ENCODE data around the gene CES4A. TPM values are rescaled to one million over a fixed set of nuclear protein-coding genes. Genes with fewer than 3 reads are reported as not detected.

CES4A gene
- polyA plus RNA-seq, 1 donor (not counting 4 experiments of a cell fraction or from before 2014, with no cell fraction given): 6.6 TPM

GRCh38 chr16:66983033-66983432 lies 5.4 kb upstream of the CES4A start:
- dilution Hi-C loops (cut with MboI; ENCODE audit: extremely low pct_ligation_motif_present, low sequenced_read_pairs): no loop called here
- no peaks in the 10 kb centered on the region for H3K9me1 ChIP-seq (ENCODE audit: control insufficient read depth, extremely low read depth, insufficient read depth, low read length)
- no peak for FAIRE-seq

GRCh38 chr16:66984892-66985311 lies 3.5 kb upstream of the CES4A start:
- Histone ChIP-seq H3K9me1 (ENCODE audit: control insufficient read depth, extremely low read depth, insufficient read depth, low read length) (no peaks in the 10 kb centered on the region), H3K36me3 (ENCODE audit: control insufficient read depth in 2 of 2, extremely low read depth in 1 of 2, insufficient read depth in 2 of 2, low read length in 2 of 2) (no peaks in the 10 kb centered on the region), H4K20me1 (ENCODE audit: control insufficient read depth, extremely low read depth, insufficient read depth, low read length) (no peaks in the 10 kb centered on the region), H3K27ac (ENCODE audit: control insufficient read depth, insufficient read depth, low read length) (no peak overlapping the region), H3K4me2 (ENCODE audit: control insufficient read depth, extremely low read depth, insufficient read depth, low read depth, low read length) (no peak overlapping the region), H2AFZ (ENCODE audit: control insufficient read depth, low read length) (no peak overlapping the region), H3K9me3 (ENCODE audit: control insufficient read depth, low read depth, low read length) (no peaks in the 10 kb centered on the region), H3K4me3 (ENCODE audit: control insufficient read depth in 2 of 3, extremely low read depth in 1 of 3, insufficient read depth in 2 of 3, low read depth in 1 of 3, low read length in 3 of 3) (no peak overlapping the region), H3K9ac (ENCODE audit: control insufficient read depth, extremely low read depth, insufficient read depth, low read length) (no peak overlapping the region), H3K27me3 (ENCODE audit: control insufficient read depth, extremely low read depth, insufficient read depth, low read length) (no peaks in the 10 kb centered on the region), H3K4me1 (ENCODE audit: control insufficient read depth, extremely low read depth, insufficient read depth, low read length) (peaks cover 9% of the 10 kb centered on the region), H3K79me2 (ENCODE audit: control insufficient read depth, insufficient read depth, low read length) (no peaks in the 10 kb centered on the region)
- TF ChIP-seq CTCF (optimal IDR thresholded peaks at IDR 0.05 in 1 of 3, IDR thresholded peaks at IDR 0.05 in 1 of 3, conservative IDR thresholded peaks at IDR 0.05 in 1 of 3; ENCODE audit: extremely low read depth in 1 of 3, insufficient read depth in 2 of 3, low read length in 3 of 3) (no peak), EZH2 (IDR thresholded peaks at IDR 0.05; ENCODE audit: low read length) (no peak)
- FAIRE-seq (no peak), DNase-seq (ENCODE audit: low read depth, low spot score) (no peak)
- dilution Hi-C loops (cut with MboI; ENCODE audit: extremely low pct_ligation_motif_present, low sequenced_read_pairs): no loop called here

More at GRCh38 chr16:66983033-66983432, 5.4 kb upstream of the CES4A start:
- H3K36me3 ChIP-seq (ENCODE audit: control insufficient read depth in 2 of 2, extremely low read depth in 1 of 2, insufficient read depth in 2 of 2, low read length in 2 of 2): no peaks in the 10 kb centered on the region
- no peak overlapping the region for H2AFZ ChIP-seq (ENCODE audit: control insufficient read depth, low read length)
- TF ChIP-seq EZH2 (IDR thresholded peaks at IDR 0.05; ENCODE audit: low read length) (no peak), CTCF (optimal IDR thresholded peaks at IDR 0.05 in 1 of 3, IDR thresholded peaks at IDR 0.05 in 1 of 3, conservative IDR thresholded peaks at IDR 0.05 in 1 of 3; ENCODE audit: extremely low read depth in 1 of 3, insufficient read depth in 2 of 3, low read length in 3 of 3) (no peak)
- no peaks in the 10 kb centered on the region for H3K27me3 ChIP-seq (ENCODE audit: control insufficient read depth, extremely low read depth, insufficient read depth, low read length)
- H3K4me2 ChIP-seq (ENCODE audit: control insufficient read depth, extremely low read depth, insufficient read depth, low read depth, low read length): no peak overlapping the region
- peaks cover 1% of the 10 kb centered on the region for H3K4me1 ChIP-seq (ENCODE audit: control insufficient read depth, extremely low read depth, insufficient read depth, low read length)
- no peak overlapping the region for H3K4me3 ChIP-seq (ENCODE audit: control insufficient read depth in 2 of 3, extremely low read depth in 1 of 3, insufficient read depth in 2 of 3, low read depth in 1 of 3, low read length in 3 of 3)
- no peaks in the 10 kb centered on the region for H4K20me1 ChIP-seq (ENCODE audit: control insufficient read depth, extremely low read depth, insufficient read depth, low read length)
- H3K9me3 ChIP-seq (ENCODE audit: control insufficient read depth, low read depth, low read length): no peaks in the 10 kb centered on the region
- no peaks in the 10 kb centered on the region for H3K79me2 ChIP-seq (ENCODE audit: control insufficient read depth, insufficient read depth, low read length)
- no peak for DNase-seq (ENCODE audit: low read depth, low spot score)
- H3K27ac ChIP-seq (ENCODE audit: control insufficient read depth, insufficient read depth, low read length): no peak overlapping the region
- H3K9ac ChIP-seq (ENCODE audit: control insufficient read depth, extremely low read depth, insufficient read depth, low read length): no peak overlapping the region
